GM23338 (cell line): ENCODE results near the gene ARFGAP2. TPM values are rescaled to one million over a fixed set of nuclear protein-coding genes. Genes with fewer than 3 reads are reported as not detected.

ENCODE experiments used
- ATAC-seq: fragments of 200-7000 bp; cut with Tn5 transposase; 3 replicates; pipeline ENCODE4 v1.9.1; 2020
- DNase-seq: peaks from one replicate; pipeline ENCODE4 v3.0.0-alpha.2; 2015; ENCODE audit warnings: low spot score
- H2AFZ ChIP-seq: fragments of 200-600 bp; sonication (generic); 2 replicates; pipeline ENCODE4 v1.8.0; 2016; ENCODE audit warnings: antibody characterized with exemption, mild to moderate bottlenecking, moderate library complexity
- H3F3A ChIP-seq: fragments of 200-600 bp; sonication (generic); replicated peaks from 2 replicates; pipeline ENCODE4 v1.8.0; 2017; ENCODE audit warnings: antibody characterized with exemption, mixed run types, low read depth
- H3K27ac ChIP-seq: fragments of 200-600 bp; sonication (generic); 2 replicates; pipeline ENCODE4 v1.6.1; 2016; ENCODE audit warnings: low read depth
- H3K27me3 ChIP-seq: fragments of 200-600 bp; sonication (generic); 2 replicates; pipeline ENCODE4 v1.8.0; 2016; ENCODE audit warnings: mild to moderate bottlenecking, mixed run types, moderate library complexity; ENCODE audit not compliant: insufficient read depth
- H3K36me3 ChIP-seq: fragments of 200-600 bp; sonication (generic); 2 replicates; pipeline ENCODE4 v1.8.0; 2016; ENCODE audit warnings: mild to moderate bottlenecking; ENCODE audit not compliant: insufficient read depth
- H3K4me1 ChIP-seq: fragments of 200-600 bp; sonication (generic); 2 replicates; pipeline ENCODE4 v1.8.0; 2016; ENCODE audit warnings: mild to moderate bottlenecking, moderate library complexity; ENCODE audit not compliant: insufficient read depth
- H3K4me2 ChIP-seq: fragments of 200-600 bp; sonication (generic); 2 replicates; pipeline ENCODE4 v1.7.1; 2017; ENCODE audit warnings: mixed run types
- H3K4me3 ChIP-seq: fragments of 200-600 bp; sonication (generic); 2 replicates; pipeline ENCODE4 v1.6.1; 2016; ENCODE audit warnings: mixed run types
- H3K79me2 ChIP-seq: fragments of 200-600 bp; sonication (generic); replicated peaks from 2 replicates; pipeline ENCODE4 v1.8.0; 2017; ENCODE audit warnings: mild to moderate bottlenecking; ENCODE audit not compliant: insufficient read depth
- H3K9me2 ChIP-seq: fragments of 200-600 bp; sonication (generic); 2 replicates; pipeline ENCODE4 v1.8.0; 2017; ENCODE audit not compliant: insufficient read depth
- H4K20me1 ChIP-seq: fragments of 200-600 bp; sonication (generic); replicated peaks from 2 replicates; pipeline ENCODE4 v1.8.0; 2017; ENCODE audit warnings: mild to moderate bottlenecking; ENCODE audit not compliant: insufficient read depth
- H3K27ac Mint-ChIP-seq: 2 replicates; pipeline ENCODE4 v1.8.0; 2020; ENCODE audit warnings: inconsistent platforms, mild to moderate bottlenecking, moderate library complexity, mixed read lengths
- H3K27me3 Mint-ChIP-seq: 3 replicates; pipeline ENCODE4 v1.8.0; 2022; ENCODE audit warnings: low read depth, mild to moderate bottlenecking, moderate library complexity, mixed read lengths, inconsistent platforms; ENCODE audit not compliant: insufficient read depth, poor library complexity
- H3K36me3 Mint-ChIP-seq: 3 replicates; pipeline ENCODE4 v1.8.0; 2021; ENCODE audit warnings: low read depth, mild to moderate bottlenecking, inconsistent platforms, moderate library complexity, mixed read lengths
- H3K4me1 Mint-ChIP-seq: 3 replicates; pipeline ENCODE4 v1.8.0; 2020; ENCODE audit warnings: mild to moderate bottlenecking, inconsistent platforms, mixed read lengths
- H3K4me3 Mint-ChIP-seq: 3 replicates; pipeline ENCODE4 v1.8.0; 2021; ENCODE audit warnings: moderate library complexity, mild to moderate bottlenecking, inconsistent platforms, mixed read lengths
- H3K9me3 Mint-ChIP-seq: 3 replicates; pipeline ENCODE4 v1.8.0; 2020; ENCODE audit warnings: moderate library complexity, mild to moderate bottlenecking, inconsistent platforms, mixed read lengths
- CREB1 ChIP-seq: fragments of 250-450 bp; sonication (Bioruptor Pico); IDR thresholded peaks from 2 replicates; pipeline ENCODE4 v1.5.0; 2020; ENCODE audit warnings: low read depth, mild to moderate bottlenecking, moderate library complexity
- EZH2 ChIP-seq: fragments of 200-600 bp; sonication (generic); IDR thresholded peaks from one replicate; pipeline ENCODE4 v1.8.0; 2017; ENCODE audit warnings: antibody characterized with exemption, mild to moderate bottlenecking, low read depth; ENCODE audit not compliant: unreplicated experiment
- EZH2phosphoT487 ChIP-seq: fragments of 200-600 bp; sonication (generic); IDR thresholded peaks from one replicate; pipeline ENCODE4 v1.8.1; 2018; ENCODE audit warnings: antibody characterized with exemption; ENCODE audit not compliant: unreplicated experiment
- JUNB ChIP-seq: IDR thresholded peaks from one replicate; pipeline ENCODE4 v1.6.1; 2016; ENCODE audit warnings: antibody characterized with exemption; ENCODE audit not compliant: unreplicated experiment
- NANOG ChIP-seq: IDR thresholded peaks from 2 replicates; pipeline ENCODE4 v1.6.1; 2016; ENCODE audit warnings: antibody characterized with exemption, borderline replicate concordance
- POLR2AphosphoS5 ChIP-seq: IDR thresholded peaks from 2 replicates; pipeline ENCODE4 v1.6.1; 2016; ENCODE audit warnings: antibody characterized with exemption, low read depth
- STAT1 ChIP-seq: IDR thresholded peaks from one replicate; pipeline ENCODE4 v1.6.1; 2016; ENCODE audit warnings: antibody characterized with exemption; ENCODE audit not compliant: unreplicated experiment
- ZNF114 ChIP-seq: fragments of 250-450 bp; sonication (Bioruptor Pico); IDR thresholded peaks from 2 replicates; pipeline ENCODE4 v1.5.0; 2020; ENCODE audit warnings: mild to moderate bottlenecking, moderate library complexity
- ZNF331 ChIP-seq: fragments of 250-450 bp; sonication (Bioruptor Pico); IDR thresholded peaks from 2 replicates; pipeline ENCODE4 v1.5.0; 2020; ENCODE audit warnings: low read depth, mild to moderate bottlenecking, moderate library complexity
- polyA plus RNA-seq: library from polyadenylated mRNA; unstranded; fragments of >200 nt; fragmentation: Nextera tagmentation; extraction: Ambion mirVana; gene quantifications from 2 replicates; pipeline ENCODE4 v1.2.1, GENCODE V29; 2016
- total RNA-seq: library from RNA; depleted of rRNA; stranded (reverse); fragments of >200 nt; shearing (Covaris generic); gene quantifications from 2 replicates; pipeline ENCODE4 v1.2.3, GENCODE V29; 2014
- TF ChIP-seq, protein P1 (sequence below): IDR thresholded peaks from 2 replicates; pipeline ENCODE4 v1.6.1; 2016; ENCODE audit warnings: antibody characterized with exemption
- TF ChIP-seq, protein P2 (sequence below), 2 experiments: fragments of 200-600 bp in 1 of 2; sonication (generic) in 1 of 2; conservative IDR thresholded peaks; 2 replicates each; pipeline versions ENCODE4 v1.5.1 to v1.6.1; 2016 to 2017; ENCODE audit warnings: antibody characterized with exemption in 2 of 2, low read depth in 2 of 2, mild to moderate bottlenecking in 2 of 2, moderate library complexity in 1 of 2
- TF ChIP-seq, protein P3 (sequence below): IDR thresholded peaks from one replicate; pipeline ENCODE4 v1.6.1; 2018; ENCODE audit warnings: antibody characterized with exemption; ENCODE audit not compliant: unreplicated experiment
- TF ChIP-seq, protein P4 (sequence below): fragments of 250-450 bp; sonication (Bioruptor Pico); IDR thresholded peaks from 2 replicates; pipeline ENCODE4 v1.5.0; 2020; ENCODE audit warnings: mild to moderate bottlenecking, moderate library complexity

ARFGAP2 gene
- total and polyA plus RNA-seq, 2 experiments from 2014 or later = 25.6 to 122 TPM

DNA sequence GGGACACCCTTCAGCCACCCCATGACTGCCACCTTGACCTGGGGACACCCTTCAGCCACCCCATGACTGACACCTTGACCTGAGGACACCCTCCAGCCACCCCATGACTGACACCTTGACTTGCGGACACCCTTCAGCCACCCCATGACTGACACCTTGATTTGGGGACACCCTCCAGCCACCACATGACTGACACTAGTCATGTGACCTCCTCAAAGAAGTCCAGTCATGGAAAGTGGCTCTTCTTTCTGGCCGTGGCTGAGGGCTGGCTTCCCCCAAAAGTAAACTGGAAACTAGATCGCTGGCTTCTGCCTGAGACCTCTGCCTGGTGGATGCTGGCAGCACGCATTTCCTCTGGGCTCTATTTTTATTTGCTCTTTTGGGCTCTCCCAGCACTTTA, 28.4 kb downstream of the ARFGAP2 start:
- Mint-ChIP-seq H3K4me1 (peaks cover 7% of the 10 kb centered on the region), H3K27me3 (peaks cover 4% of the 10 kb centered on the region)

More for the DNA sequence above, 28.4 kb downstream of the ARFGAP2 start:
- H3F3A ChIP-seq = no peaks in the 10 kb centered on the region
- no peaks in the 10 kb centered on the region for H4K20me1 ChIP-seq
- no peak overlapping the region for H2AFZ ChIP-seq
- H3K4me3 Mint-ChIP-seq = no peak overlapping the region
- peaks cover under 1% of the 10 kb centered on the region; the same call in 1 of the 2 replicates for H3K4me1 ChIP-seq
- ATAC-seq (no peak), DNase-seq (no peak)
- no peaks in the 10 kb centered on the region for H3K36me3 ChIP-seq
- no peaks in the 10 kb centered on the region for H3K9me3 Mint-ChIP-seq
- H3K9me2 ChIP-seq = no peaks in the 10 kb centered on the region
- H3K79me2 ChIP-seq = no peaks in the 10 kb centered on the region
- H3K4me2 ChIP-seq = no peak overlapping the region
- H3K27me3 ChIP-seq = no peaks in the 10 kb centered on the region
- H3K27ac Mint-ChIP-seq = no peak overlapping the region
- no peak overlapping the region for H3K4me3 ChIP-seq
- no peak overlapping the region for H3K27ac ChIP-seq
- TF ChIP-seq STAT1 = no peak
- TF ChIP-seq JUNB = no peak
- TF ChIP-seq, protein P1, sequence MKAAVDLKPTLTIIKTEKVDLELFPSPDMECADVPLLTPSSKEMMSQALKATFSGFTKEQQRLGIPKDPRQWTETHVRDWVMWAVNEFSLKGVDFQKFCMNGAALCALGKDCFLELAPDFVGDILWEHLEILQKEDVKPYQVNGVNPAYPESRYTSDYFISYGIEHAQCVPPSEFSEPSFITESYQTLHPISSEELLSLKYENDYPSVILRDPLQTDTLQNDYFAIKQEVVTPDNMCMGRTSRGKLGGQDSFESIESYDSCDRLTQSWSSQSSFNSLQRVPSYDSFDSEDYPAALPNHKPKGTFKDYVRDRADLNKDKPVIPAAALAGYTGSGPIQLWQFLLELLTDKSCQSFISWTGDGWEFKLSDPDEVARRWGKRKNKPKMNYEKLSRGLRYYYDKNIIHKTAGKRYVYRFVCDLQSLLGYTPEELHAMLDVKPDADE = no peak
- no peak for TF ChIP-seq ZNF114 (CRISPR knock-in tag)
- no peak for TF ChIP-seq NANOG
- no peak for TF ChIP-seq CREB1 (CRISPR knock-in tag)
- TF ChIP-seq, protein P2, sequence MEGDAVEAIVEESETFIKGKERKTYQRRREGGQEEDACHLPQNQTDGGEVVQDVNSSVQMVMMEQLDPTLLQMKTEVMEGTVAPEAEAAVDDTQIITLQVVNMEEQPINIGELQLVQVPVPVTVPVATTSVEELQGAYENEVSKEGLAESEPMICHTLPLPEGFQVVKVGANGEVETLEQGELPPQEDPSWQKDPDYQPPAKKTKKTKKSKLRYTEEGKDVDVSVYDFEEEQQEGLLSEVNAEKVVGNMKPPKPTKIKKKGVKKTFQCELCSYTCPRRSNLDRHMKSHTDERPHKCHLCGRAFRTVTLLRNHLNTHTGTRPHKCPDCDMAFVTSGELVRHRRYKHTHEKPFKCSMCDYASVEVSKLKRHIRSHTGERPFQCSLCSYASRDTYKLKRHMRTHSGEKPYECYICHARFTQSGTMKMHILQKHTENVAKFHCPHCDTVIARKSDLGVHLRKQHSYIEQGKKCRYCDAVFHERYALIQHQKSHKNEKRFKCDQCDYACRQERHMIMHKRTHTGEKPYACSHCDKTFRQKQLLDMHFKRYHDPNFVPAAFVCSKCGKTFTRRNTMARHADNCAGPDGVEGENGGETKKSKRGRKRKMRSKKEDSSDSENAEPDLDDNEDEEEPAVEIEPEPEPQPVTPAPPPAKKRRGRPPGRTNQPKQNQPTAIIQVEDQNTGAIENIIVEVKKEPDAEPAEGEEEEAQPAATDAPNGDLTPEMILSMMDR (conservative IDR thresholded peaks at IDR 0.05; ENCODE audit: low read depth in 2 of 2) = no peak
- TF ChIP-seq POLR2AphosphoS5 = no peak
- no peak for TF ChIP-seq EZH2
- no peak for TF ChIP-seq ZNF331 (CRISPR knock-in tag)
- TF ChIP-seq, protein P3, sequence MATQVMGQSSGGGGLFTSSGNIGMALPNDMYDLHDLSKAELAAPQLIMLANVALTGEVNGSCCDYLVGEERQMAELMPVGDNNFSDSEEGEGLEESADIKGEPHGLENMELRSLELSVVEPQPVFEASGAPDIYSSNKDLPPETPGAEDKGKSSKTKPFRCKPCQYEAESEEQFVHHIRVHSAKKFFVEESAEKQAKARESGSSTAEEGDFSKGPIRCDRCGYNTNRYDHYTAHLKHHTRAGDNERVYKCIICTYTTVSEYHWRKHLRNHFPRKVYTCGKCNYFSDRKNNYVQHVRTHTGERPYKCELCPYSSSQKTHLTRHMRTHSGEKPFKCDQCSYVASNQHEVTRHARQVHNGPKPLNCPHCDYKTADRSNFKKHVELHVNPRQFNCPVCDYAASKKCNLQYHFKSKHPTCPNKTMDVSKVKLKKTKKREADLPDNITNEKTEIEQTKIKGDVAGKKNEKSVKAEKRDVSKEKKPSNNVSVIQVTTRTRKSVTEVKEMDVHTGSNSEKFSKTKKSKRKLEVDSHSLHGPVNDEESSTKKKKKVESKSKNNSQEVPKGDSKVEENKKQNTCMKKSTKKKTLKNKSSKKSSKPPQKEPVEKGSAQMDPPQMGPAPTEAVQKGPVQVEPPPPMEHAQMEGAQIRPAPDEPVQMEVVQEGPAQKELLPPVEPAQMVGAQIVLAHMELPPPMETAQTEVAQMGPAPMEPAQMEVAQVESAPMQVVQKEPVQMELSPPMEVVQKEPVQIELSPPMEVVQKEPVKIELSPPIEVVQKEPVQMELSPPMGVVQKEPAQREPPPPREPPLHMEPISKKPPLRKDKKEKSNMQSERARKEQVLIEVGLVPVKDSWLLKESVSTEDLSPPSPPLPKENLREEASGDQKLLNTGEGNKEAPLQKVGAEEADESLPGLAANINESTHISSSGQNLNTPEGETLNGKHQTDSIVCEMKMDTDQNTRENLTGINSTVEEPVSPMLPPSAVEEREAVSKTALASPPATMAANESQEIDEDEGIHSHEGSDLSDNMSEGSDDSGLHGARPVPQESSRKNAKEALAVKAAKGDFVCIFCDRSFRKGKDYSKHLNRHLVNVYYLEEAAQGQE = no peak
- no peak for TF ChIP-seq EZH2phosphoT487
- TF ChIP-seq, protein P4, sequence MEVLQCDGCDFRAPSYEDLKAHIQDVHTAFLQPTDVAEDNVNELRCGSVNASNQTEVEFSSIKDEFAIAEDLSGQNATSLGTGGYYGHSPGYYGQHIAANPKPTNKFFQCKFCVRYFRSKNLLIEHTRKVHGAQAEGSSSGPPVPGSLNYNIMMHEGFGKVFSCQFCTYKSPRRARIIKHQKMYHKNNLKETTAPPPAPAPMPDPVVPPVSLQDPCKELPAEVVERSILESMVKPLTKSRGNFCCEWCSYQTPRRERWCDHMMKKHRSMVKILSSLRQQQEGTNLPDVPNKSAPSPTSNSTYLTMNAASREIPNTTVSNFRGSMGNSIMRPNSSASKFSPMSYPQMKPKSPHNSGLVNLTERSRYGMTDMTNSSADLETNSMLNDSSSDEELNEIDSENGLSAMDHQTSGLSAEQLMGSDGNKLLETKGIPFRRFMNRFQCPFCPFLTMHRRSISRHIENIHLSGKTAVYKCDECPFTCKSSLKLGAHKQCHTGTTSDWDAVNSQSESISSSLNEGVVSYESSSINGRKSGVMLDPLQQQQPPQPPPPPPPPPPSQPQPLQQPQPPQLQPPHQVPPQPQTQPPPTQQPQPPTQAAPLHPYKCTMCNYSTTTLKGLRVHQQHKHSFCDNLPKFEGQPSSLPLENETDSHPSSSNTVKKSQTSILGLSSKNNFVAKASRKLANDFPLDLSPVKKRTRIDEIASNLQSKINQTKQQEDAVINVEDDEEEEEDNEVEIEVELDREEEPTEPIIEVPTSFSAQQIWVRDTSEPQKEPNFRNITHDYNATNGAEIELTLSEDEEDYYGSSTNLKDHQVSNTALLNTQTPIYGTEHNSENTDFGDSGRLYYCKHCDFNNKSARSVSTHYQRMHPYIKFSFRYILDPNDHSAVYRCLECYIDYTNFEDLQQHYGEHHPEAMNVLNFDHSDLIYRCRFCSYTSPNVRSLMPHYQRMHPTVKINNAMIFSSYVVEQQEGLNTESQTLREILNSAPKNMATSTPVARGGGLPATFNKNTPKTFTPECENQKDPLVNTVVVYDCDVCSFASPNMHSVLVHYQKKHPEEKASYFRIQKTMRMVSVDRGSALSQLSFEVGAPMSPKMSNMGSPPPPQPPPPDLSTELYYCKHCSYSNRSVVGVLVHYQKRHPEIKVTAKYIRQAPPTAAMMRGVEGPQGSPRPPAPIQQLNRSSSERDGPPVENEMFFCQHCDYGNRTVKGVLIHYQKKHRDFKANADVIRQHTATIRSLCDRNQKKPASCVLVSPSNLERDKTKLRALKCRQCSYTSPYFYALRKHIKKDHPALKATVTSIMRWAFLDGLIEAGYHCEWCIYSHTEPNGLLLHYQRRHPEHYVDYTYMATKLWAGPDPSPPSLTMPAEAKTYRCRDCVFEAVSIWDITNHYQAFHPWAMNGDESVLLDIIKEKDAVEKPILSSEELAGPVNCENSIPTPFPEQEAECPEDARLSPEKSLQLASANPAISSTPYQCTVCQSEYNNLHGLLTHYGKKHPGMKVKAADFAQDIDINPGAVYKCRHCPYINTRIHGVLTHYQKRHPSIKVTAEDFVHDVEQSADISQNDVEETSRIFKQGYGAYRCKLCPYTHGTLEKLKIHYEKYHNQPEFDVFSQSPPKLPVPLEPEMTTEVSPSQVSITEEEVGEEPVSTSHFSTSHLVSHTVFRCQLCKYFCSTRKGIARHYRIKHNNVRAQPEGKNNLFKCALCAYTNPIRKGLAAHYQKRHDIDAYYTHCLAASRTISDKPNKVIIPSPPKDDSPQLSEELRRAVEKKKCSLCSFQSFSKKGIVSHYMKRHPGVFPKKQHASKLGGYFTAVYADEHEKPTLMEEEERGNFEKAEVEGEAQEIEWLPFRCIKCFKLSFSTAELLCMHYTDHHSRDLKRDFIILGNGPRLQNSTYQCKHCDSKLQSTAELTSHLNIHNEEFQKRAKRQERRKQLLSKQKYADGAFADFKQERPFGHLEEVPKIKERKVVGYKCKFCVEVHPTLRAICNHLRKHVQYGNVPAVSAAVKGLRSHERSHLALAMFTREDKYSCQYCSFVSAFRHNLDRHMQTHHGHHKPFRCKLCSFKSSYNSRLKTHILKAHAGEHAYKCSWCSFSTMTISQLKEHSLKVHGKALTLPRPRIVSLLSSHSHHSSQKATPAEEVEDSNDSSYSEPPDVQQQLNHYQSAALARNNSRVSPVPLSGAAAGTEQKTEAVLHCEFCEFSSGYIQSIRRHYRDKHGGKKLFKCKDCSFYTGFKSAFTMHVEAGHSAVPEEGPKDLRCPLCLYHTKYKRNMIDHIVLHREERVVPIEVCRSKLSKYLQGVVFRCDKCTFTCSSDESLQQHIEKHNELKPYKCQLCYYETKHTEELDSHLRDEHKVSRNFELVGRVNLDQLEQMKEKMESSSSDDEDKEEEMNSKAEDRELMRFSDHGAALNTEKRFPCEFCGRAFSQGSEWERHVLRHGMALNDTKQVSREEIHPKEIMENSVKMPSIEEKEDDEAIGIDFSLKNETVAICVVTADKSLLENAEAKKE (CRISPR knock-in tag) = no peak
- H3K36me3 Mint-ChIP-seq = no peaks in the 10 kb centered on the region
